OCI-LY7 (cell line): ENCODE results near the gene VRTN. TPM values are rescaled to one million over a fixed set of nuclear protein-coding genes. Genes with fewer than 3 reads are reported as not detected.
A peak's percentile ranks its signal among the peaks of the same experiment; 100 is the strongest.

Experiments
- BruUV-seq: library from RNA; stranded (reverse); fragments of 400-500 nt; replicated peaks from 2 replicates; lab custom pipeline; 2021; lab: Mats Ljungman, UMichigan
- CTCF ChIA-PET: fragments of 300-600 bp; sonication (Branson Sonifier 250); formaldehyde crosslinking; loops from one replicate; lab custom pipeline; 2022; ENCODE audit warnings: antibody characterized with exemption; ENCODE audit not compliant: unreplicated experiment; lab: Charles Lee
- POLR2A ChIA-PET: fragments of 300-600 bp; sonication (Branson Sonifier 250); formaldehyde crosslinking; loops from one replicate; lab custom pipeline; 2022; ENCODE audit warnings: antibody characterized with exemption; lab: Charles Lee
- DNase-seq: peaks from one replicate; pipeline ENCODE4 v3.0.0-alpha.2; 2015; ENCODE audit warnings: low spot score
- H2AFZ ChIP-seq: fragments of 200-600 bp; sonication (generic), shearing (Covaris generic); 2 replicates; pipeline ENCODE4 v1.6.1; 2014; ENCODE audit warnings: mild to moderate bottlenecking, antibody characterized with exemption, low read length, moderate library complexity
- H3K27ac ChIP-seq: fragments of 200-600 bp; sonication (generic); 2 replicates; pipeline ENCODE4 v1.5.1; 2014; ENCODE audit warnings: mixed run types, low read depth, mild to moderate bottlenecking, moderate library complexity, low read length, inconsistent platforms; ENCODE audit not compliant: poor library complexity, severe bottlenecking
- H3K36me3 ChIP-seq: fragments of 200-600 bp; sonication (generic); 2 replicates; pipeline ENCODE4 v1.6.1; 2014; ENCODE audit warnings: mild to moderate bottlenecking, antibody characterized with exemption, low read length, moderate library complexity, mixed read lengths; ENCODE audit not compliant: insufficient read depth
- H3K4me1 ChIP-seq: fragments of 200-600 bp; sonication (generic); 2 replicates; pipeline ENCODE4 v1.5.1; 2014; ENCODE audit warnings: mild to moderate bottlenecking, low read length; ENCODE audit not compliant: insufficient read depth, poor library complexity, severe bottlenecking
- H3K4me2 ChIP-seq: fragments of 200-600 bp; sonication (generic); 2 replicates; pipeline ENCODE4 v1.6.1; 2014; ENCODE audit warnings: mild to moderate bottlenecking, low read length
- H3K4me3 ChIP-seq: fragments of 200-600 bp; sonication (generic); 2 replicates; pipeline ENCODE4 v1.5.1; 2014; ENCODE audit warnings: mild to moderate bottlenecking, low read depth, low read length; ENCODE audit not compliant: poor library complexity, severe bottlenecking
- H3K79me2 ChIP-seq: fragments of 200-600 bp; sonication (generic); 2 replicates; pipeline ENCODE4 v1.6.1; 2016; ENCODE audit warnings: low read depth, mild to moderate bottlenecking, low read length, moderate library complexity, mixed read lengths; ENCODE audit not compliant: insufficient read depth
- H3K9me2 ChIP-seq: fragments of 200-600 bp; sonication (generic); 2 replicates; pipeline ENCODE4 v1.6.1; 2016; ENCODE audit warnings: mild to moderate bottlenecking, low read length, mixed read lengths; ENCODE audit not compliant: insufficient read depth
- H3K9me3 ChIP-seq: fragments of 200-600 bp; sonication (generic); 2 replicates; pipeline ENCODE4 v1.6.1; 2014; ENCODE audit warnings: mild to moderate bottlenecking, mixed run types, low read length, mixed read lengths
- H4K20me1 ChIP-seq: fragments of 200-600 bp; sonication (generic); 2 replicates; pipeline ENCODE4 v1.6.1; 2014; ENCODE audit warnings: mild to moderate bottlenecking, antibody characterized with exemption, low read length, moderate library complexity, mixed read lengths; ENCODE audit not compliant: insufficient read depth
- CTCF ChIP-seq: fragments of 200-600 bp; sonication (generic); conservative IDR thresholded peaks from 2 replicates; pipeline ENCODE4 v1.5.1; 2014; ENCODE audit warnings: mild to moderate bottlenecking, antibody characterized with exemption, low read length, moderate library complexity, mixed read lengths
- EZH2phosphoT487 ChIP-seq: fragments of 200-600 bp; sonication (generic); IDR thresholded peaks from 2 replicates; pipeline ENCODE4 v1.6.1; 2018; ENCODE audit warnings: low read depth, borderline replicate concordance, mild to moderate bottlenecking, mixed run types, antibody characterized with exemption, low read length, moderate library complexity, mixed read lengths
- intact Hi-C: fragments of 100-400 bp; cut with micrococcal nuclease; formaldehyde crosslinking; loops from one replicate; pipeline ENCODE4 v1.10.0; 2022; ENCODE audit not compliant: unreplicated experiment
- total RNA-seq, 2 experiments: library from RNA; depleted of rRNA in 1 of 2; stranded (reverse); fragments of >200 nt in 1 of 2; shearing (Covaris generic) in 1 of 2; gene quantifications; 2 replicates each; pipeline ENCODE4 v1.2.3, GENCODE V29; 2014 to 2022

The VRTN gene
- total RNA-seq, 2 experiments from 2014 or later: not detected

GRCh38 chr14:74395094-74395493 lies 46.8 kb downstream of the VRTN start:
- TF ChIP-seq EZH2phosphoT487: no peak
- TF ChIP-seq CTCF: no peak
- Histone ChIP-seq H3K27ac (no peak overlapping the region), H3K9me2 (no peaks in the 10 kb centered on the region), H2AFZ (no peak overlapping the region), H3K9me3 (no peaks in the 10 kb centered on the region), H3K79me2 (no peaks in the 10 kb centered on the region), H4K20me1 (no peaks in the 10 kb centered on the region), H3K4me2 (no peak overlapping the region), H3K4me3 (no peak overlapping the region), H3K36me3 (no peaks in the 10 kb centered on the region), H3K4me1 (peaks cover 3% of the 10 kb centered on the region)
- no TSS peak for BruUV-seq
- intact Hi-C loops: no loop called here
- no peak for DNase-seq
- CTCF ChIA-PET: no interaction called here
- POLR2A ChIA-PET: no interaction called here

- H3K4me2 ChIP-seq: peak overlapping the region; percentile 84; the same call in 1 of the 2 replicates
- H3K27ac ChIP-seq: peak overlapping the region; percentile 18
- no peaks in the 10 kb centered on the region for H3K9me3 ChIP-seq
- no peaks in the 10 kb centered on the region for H4K20me1 ChIP-seq
- H3K4me1 ChIP-seq: peaks cover 40% of the 10 kb centered on the region
- TF ChIP-seq EZH2phosphoT487: no peak
- 0 out of 2 replicates have a peak, but pooled peaks have one; percentile 42 for TF ChIP-seq CTCF
- H3K79me2 ChIP-seq: no peaks in the 10 kb centered on the region
- intact Hi-C loops: loop anchor here (2.0 kb wide), 3 partner anchors 37 to 97 kb away; partner anchors contain the start of genes ABCD4, ISCA2 and NPC2
- CTCF ChIA-PET: no interaction called here
- POLR2A ChIA-PET: interaction anchor here (1.3 to 1.9 kb wide), 2 partner anchors 41 to 93 kb away, joined by 4 to 7 read pairs; partner anchors contain the start of genes ISCA2 and NPC2
- BruUV-seq: no TSS peak
- H3K36me3 ChIP-seq: no peaks in the 10 kb centered on the region
- H3K9me2 ChIP-seq: no peaks in the 10 kb centered on the region
- no peak overlapping the region for H3K4me3 ChIP-seq
- peak overlapping the region; percentile 57 for H2AFZ ChIP-seq
- DNase-seq: peak; percentile 52
These were observed 51.9 kb downstream of the VRTN start for GRCh38 chr14:74400031-74400685.

GRCh38 chr14:74400919-74401503 lies 52.7 kb downstream of the VRTN start:
- Histone ChIP-seq H2AFZ (peak overlapping the region; percentile 85), H3K4me3 (peak overlapping the region; percentile 65), H3K4me1 (peaks cover 40% of the 10 kb centered on the region), H3K79me2 (no peaks in the 10 kb centered on the region), H3K36me3 (no peaks in the 10 kb centered on the region), H4K20me1 (no peaks in the 10 kb centered on the region), H3K4me2 (peak overlapping the region; percentile 84), H3K9me3 (no peaks in the 10 kb centered on the region), H3K27ac (peak overlapping the region; percentile 90), H3K9me2 (no peaks in the 10 kb centered on the region)
- TF ChIP-seq CTCF: no peak
- no peak for TF ChIP-seq EZH2phosphoT487
- DNase-seq: no peak
- intact Hi-C loops: loop anchor here (2.0 kb wide), 3 partner anchors 38 to 98 kb away; partner anchors contain the start of genes ABCD4, ISCA2 and NPC2
- no TSS peak for BruUV-seq
- POLR2A ChIA-PET: interaction anchor here (0.6 to 1.9 kb wide), 11 partner anchors 8 to 663 kb away, joined by 3 to 7 read pairs (median 3); partner anchors contain the start of genes ACYP1, ISCA2 and NPC2
- CTCF ChIA-PET: no interaction called here
